Activated CD4-positive, alpha-beta T cell treated with anti-CD3 and anti-CD28 coated beads, Interleukin-2, amount 10 ng/mL, durations not matched to agents 24 days and 14 days (primary cell): Measurements from ENCODE around the gene BARD1. TPM values are rescaled to one million over a fixed set of nuclear protein-coding genes. Genes with fewer than 3 reads are reported as not detected.
A peak's percentile ranks its signal among the peaks of the same experiment; 100 is the strongest.
"Not testable (repeated sequence)": the region's sequence is repeated elsewhere in the genome, so short reads cannot be mapped to it uniquely, and the experiment has no call there.

Source experiments
- DNase-seq: peaks from one replicate; pipeline ENCODE4 v3.0.0; 2022
- H3K27ac Mint-ChIP-seq: one replicate; pipeline ENCODE4 v1.8.0; 2022; ENCODE audit warnings: mild to moderate bottlenecking, mixed read lengths
- H3K27me3 Mint-ChIP-seq: one replicate; pipeline ENCODE4 v1.8.0; 2022; ENCODE audit warnings: mixed read lengths
- H3K36me3 Mint-ChIP-seq: one replicate; pipeline ENCODE4 v1.8.0; 2022; ENCODE audit warnings: low read depth, mild to moderate bottlenecking, mixed read lengths
- H3K4me1 Mint-ChIP-seq: one replicate; pipeline ENCODE4 v1.8.0; 2021; ENCODE audit warnings: mixed read lengths
- H3K4me3 Mint-ChIP-seq: one replicate; pipeline ENCODE4 v1.8.0; 2022; ENCODE audit warnings: mild to moderate bottlenecking, moderate library complexity, mixed read lengths
- H3K9me3 Mint-ChIP-seq: one replicate; pipeline ENCODE4 v1.8.0; 2021; ENCODE audit warnings: mixed read lengths
- intact Hi-C: fragments of 100-400 bp; cut with micrococcal nuclease; formaldehyde crosslinking; loops from one replicate; pipeline ENCODE4 v1.15.1; 2023
- total RNA-seq: library from RNA; stranded (reverse); gene quantifications from 2 replicates; pipeline ENCODE4 v1.2.3, GENCODE V29; 2022

The BARD1 gene
- total RNA-seq, 1 donor from 2014 or later = 34.3 TPM

GRCh38 chr2:214801068-214801467 lies 8.4 kb downstream of the BARD1 start:
- no peak overlapping the region for H3K27ac Mint-ChIP-seq
- H3K36me3 Mint-ChIP-seq = peaks cover 31% of the 10 kb centered on the region
- peaks cover 58% of the 10 kb centered on the region for H3K4me1 Mint-ChIP-seq
- H3K9me3 Mint-ChIP-seq = peaks cover 3% of the 10 kb centered on the region
- H3K27me3 Mint-ChIP-seq = no peaks in the 10 kb centered on the region
- intact Hi-C loops = loop anchor here (10.0 kb wide), 1 partner anchor 1516 kb away; the partner anchor contains the start of gene SPAG16
- DNase-seq = no peak
- H3K4me3 Mint-ChIP-seq = no peak overlapping the region

- intact Hi-C loops = loop anchor here (10.0 kb wide), 1 partner anchor 1515 kb away; the partner anchor contains the start of gene SPAG16
- no peak overlapping the region for H3K27ac Mint-ChIP-seq
- peaks cover 52% of the 10 kb centered on the region for H3K4me1 Mint-ChIP-seq
- no peaks in the 10 kb centered on the region for H3K27me3 Mint-ChIP-seq
- DNase-seq = no peak
- H3K4me3 Mint-ChIP-seq = no peak overlapping the region
- peaks cover 3% of the 10 kb centered on the region for H3K9me3 Mint-ChIP-seq
- H3K36me3 Mint-ChIP-seq = peaks cover 32% of the 10 kb centered on the region
Measured at GRCh38 chr2:214800180-214800579, 9.3 kb downstream of the BARD1 start.

- peak overlapping the region; percentile 27 for H3K27ac Mint-ChIP-seq
- intact Hi-C loops = no loop called here
- peaks cover 38% of the 10 kb centered on the region for H3K4me1 Mint-ChIP-seq
- no peak overlapping the region for H3K4me3 Mint-ChIP-seq
- peaks cover 3% of the 10 kb centered on the region for H3K9me3 Mint-ChIP-seq
- no peaks in the 10 kb centered on the region for H3K27me3 Mint-ChIP-seq
- H3K36me3 Mint-ChIP-seq = peaks cover 31% of the 10 kb centered on the region
- DNase-seq = no peak
Measured at GRCh38 chr2:214796911-214797310, 12.6 kb downstream of the BARD1 start.

- intact Hi-C loops, H3K9me3 Mint-ChIP-seq, H3K4me3 Mint-ChIP-seq, H3K27ac Mint-ChIP-seq, DNase-seq, H3K4me1 Mint-ChIP-seq, H3K27me3 Mint-ChIP-seq: not testable (repeated sequence)
- peaks cover 68% of the 10 kb centered on the region for H3K36me3 Mint-ChIP-seq
Measured at GRCh38 chr2:214783181-214783580, 26.3 kb downstream of the BARD1 start.

- peaks cover 3% of the 10 kb centered on the region for H3K4me1 Mint-ChIP-seq
- peaks cover 68% of the 10 kb centered on the region for H3K36me3 Mint-ChIP-seq
- intact Hi-C loops = no loop called here
- H3K27me3 Mint-ChIP-seq = no peaks in the 10 kb centered on the region
- no peak overlapping the region for H3K27ac Mint-ChIP-seq
- H3K9me3 Mint-ChIP-seq = peaks cover 4% of the 10 kb centered on the region
- DNase-seq = no peak
- H3K4me3 Mint-ChIP-seq = no peak overlapping the region
Measured at GRCh38 chr2:214782671-214783070, 26.8 kb downstream of the BARD1 start.

- DNase-seq = no peak
- intact Hi-C loops = no loop called here
- Mint-ChIP-seq H3K4me3 (no peak overlapping the region), H3K27ac (no peak overlapping the region), H3K9me3 (peaks cover 4% of the 10 kb centered on the region), H3K36me3 (peaks cover 70% of the 10 kb centered on the region), H3K27me3 (no peaks in the 10 kb centered on the region), H3K4me1 (peaks cover 5% of the 10 kb centered on the region)
Measured at GRCh38 chr2:214781226-214781625, 28.3 kb downstream of the BARD1 start.

- H3K4me3 Mint-ChIP-seq = no peak overlapping the region
- peaks cover 6% of the 10 kb centered on the region for H3K4me1 Mint-ChIP-seq
- H3K27ac Mint-ChIP-seq = no peak overlapping the region
- no peaks in the 10 kb centered on the region for H3K9me3 Mint-ChIP-seq
- intact Hi-C loops = no loop called here
- no peaks in the 10 kb centered on the region for H3K27me3 Mint-ChIP-seq
- peaks cover 50% of the 10 kb centered on the region for H3K36me3 Mint-ChIP-seq
- no peak for DNase-seq
Measured at GRCh38 chr2:214775971-214776370, 33.5 kb downstream of the BARD1 start.

GRCh38 chr2:214774108-214774507 lies 35.4 kb downstream of the BARD1 start:
- no peaks in the 10 kb centered on the region for H3K27me3 Mint-ChIP-seq

GRCh38 chr2:214772443-214773015 lies 37.0 kb downstream of the BARD1 start:
- no peak overlapping the region for H3K27ac Mint-ChIP-seq
- H3K36me3 Mint-ChIP-seq = peaks cover 39% of the 10 kb centered on the region

More at GRCh38 chr2:214774108-214774507, 35.4 kb downstream of the BARD1 start:
- no peak for DNase-seq
- Mint-ChIP-seq H3K27ac (no peak overlapping the region), H3K36me3 (peaks cover 32% of the 10 kb centered on the region), H3K4me3 (no peak overlapping the region), H3K4me1 (peaks cover 6% of the 10 kb centered on the region), H3K9me3 (no peaks in the 10 kb centered on the region)
- intact Hi-C loops = no loop called here

GRCh38 chr2:214765180-214765579 lies 44.3 kb downstream of the BARD1 start:
- intact Hi-C loops = loop anchor here (5.0 kb wide), 1 partner anchor 42 kb away; the partner anchor contains the start of gene BARD1
- Mint-ChIP-seq H3K4me3 (no peak overlapping the region), H3K9me3 (no peaks in the 10 kb centered on the region), H3K27ac (no peak overlapping the region), H3K4me1 (no peaks in the 10 kb centered on the region), H3K27me3 (no peaks in the 10 kb centered on the region), H3K36me3 (peaks cover 49% of the 10 kb centered on the region)
- DNase-seq = no peak

More at GRCh38 chr2:214772443-214773015, 37.0 kb downstream of the BARD1 start:
- intact Hi-C loops = no loop called here
- Mint-ChIP-seq H3K4me1 (peaks cover 6% of the 10 kb centered on the region), H3K27me3 (no peaks in the 10 kb centered on the region), H3K4me3 (no peak overlapping the region), H3K9me3 (no peaks in the 10 kb centered on the region)
- no peak for DNase-seq

- no peak for DNase-seq
- intact Hi-C loops = no loop called here
- no peaks in the 10 kb centered on the region for H3K27me3 Mint-ChIP-seq
- peaks cover 4% of the 10 kb centered on the region for H3K9me3 Mint-ChIP-seq
- peaks cover 4% of the 10 kb centered on the region for H3K4me1 Mint-ChIP-seq
- H3K36me3 Mint-ChIP-seq = peaks cover 61% of the 10 kb centered on the region
- H3K27ac Mint-ChIP-seq = no peak overlapping the region
- no peak overlapping the region for H3K4me3 Mint-ChIP-seq
Measured at GRCh38 chr2:214753455-214753854, 56.0 kb downstream of the BARD1 start.

GRCh38 chr2:214750529-214750928 lies 59.0 kb downstream of the BARD1 start:
- Mint-ChIP-seq H3K9me3 (no peaks in the 10 kb centered on the region), H3K36me3 (peaks cover 54% of the 10 kb centered on the region), H3K27ac (no peak overlapping the region), H3K4me1 (peaks cover 4% of the 10 kb centered on the region), H3K4me3 (no peak overlapping the region), H3K27me3 (no peaks in the 10 kb centered on the region)
- no peak for DNase-seq
- intact Hi-C loops = no loop called here

- Mint-ChIP-seq H3K9me3 (no peaks in the 10 kb centered on the region), H3K36me3 (peaks cover 56% of the 10 kb centered on the region), H3K4me1 (peaks cover 4% of the 10 kb centered on the region), H3K27ac (no peak overlapping the region), H3K4me3 (no peak overlapping the region), H3K27me3 (no peaks in the 10 kb centered on the region)
- intact Hi-C loops = no loop called here
- no peak for DNase-seq
Measured at GRCh38 chr2:214747992-214748391, 61.5 kb downstream of the BARD1 start.

GRCh38 chr2:214742119-214742518 lies 67.4 kb downstream of the BARD1 start:
- Mint-ChIP-seq H3K36me3 (peaks cover 40% of the 10 kb centered on the region), H3K27ac (no peak overlapping the region), H3K27me3 (no peaks in the 10 kb centered on the region), H3K4me3 (no peak overlapping the region), H3K9me3 (no peaks in the 10 kb centered on the region), H3K4me1 (peaks cover 8% of the 10 kb centered on the region)
- intact Hi-C loops = no loop called here
- DNase-seq = no peak

- DNase-seq = no peak
- intact Hi-C loops = no loop called here
Measured at GRCh38 chr2:214740867-214741395, 68.6 kb downstream of the BARD1 start.

More at GRCh38 chr2:214740867-214741395, 68.6 kb downstream of the BARD1 start:
- no peak overlapping the region for H3K27ac Mint-ChIP-seq
- peaks cover 7% of the 10 kb centered on the region for H3K4me1 Mint-ChIP-seq
- peaks cover 3% of the 10 kb centered on the region for H3K9me3 Mint-ChIP-seq
- H3K4me3 Mint-ChIP-seq = no peak overlapping the region
- H3K36me3 Mint-ChIP-seq = peaks cover 35% of the 10 kb centered on the region
- no peaks in the 10 kb centered on the region for H3K27me3 Mint-ChIP-seq
